GM21360 (cell line): Measurements from ENCODE around the gene MKLN1.

ENCODE experiments used
- ATAC-seq: cut with Tn5 transposase; IDR thresholded peaks from one replicate; pipeline ENCODE4 v1.9.1; 2021; ENCODE audit warnings: mild to moderate bottlenecking, moderate library complexity; ENCODE audit not compliant: unreplicated experiment

The MKLN1 gene

DNA sequence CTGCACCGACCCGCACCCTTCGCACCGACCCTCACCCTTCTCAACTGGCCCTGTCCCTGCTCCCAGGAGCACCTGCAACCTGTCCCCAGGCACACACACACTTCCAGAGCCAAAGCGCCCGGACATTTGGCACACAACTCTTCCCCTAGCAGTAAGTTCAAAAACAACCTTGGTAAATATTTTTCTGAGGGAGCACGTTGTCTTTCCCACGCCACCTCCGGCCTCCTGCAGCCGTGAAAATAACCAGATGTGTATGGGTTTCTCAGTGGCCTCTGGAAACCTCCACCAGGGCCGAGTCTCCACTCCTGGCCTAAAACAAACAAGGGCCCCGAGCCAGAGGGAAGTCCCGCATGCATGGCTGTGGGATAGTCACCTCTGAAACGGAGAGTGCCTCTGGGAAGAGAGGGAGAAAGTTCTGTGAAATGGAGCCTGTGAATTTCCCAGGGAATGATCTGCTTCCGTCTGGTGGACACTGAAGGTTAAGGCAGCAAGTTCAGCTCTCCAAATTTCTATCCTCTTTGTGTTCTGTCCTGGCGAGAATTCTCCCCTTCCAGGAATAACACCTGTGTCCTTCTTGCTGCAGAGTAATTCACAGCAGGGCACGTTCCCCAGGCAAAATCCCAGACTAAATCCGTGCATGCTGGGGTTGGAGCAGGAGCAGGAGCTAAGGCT is 213.0 kb downstream of the MKLN1 start:
- ATAC-seq = no peak

DNA sequence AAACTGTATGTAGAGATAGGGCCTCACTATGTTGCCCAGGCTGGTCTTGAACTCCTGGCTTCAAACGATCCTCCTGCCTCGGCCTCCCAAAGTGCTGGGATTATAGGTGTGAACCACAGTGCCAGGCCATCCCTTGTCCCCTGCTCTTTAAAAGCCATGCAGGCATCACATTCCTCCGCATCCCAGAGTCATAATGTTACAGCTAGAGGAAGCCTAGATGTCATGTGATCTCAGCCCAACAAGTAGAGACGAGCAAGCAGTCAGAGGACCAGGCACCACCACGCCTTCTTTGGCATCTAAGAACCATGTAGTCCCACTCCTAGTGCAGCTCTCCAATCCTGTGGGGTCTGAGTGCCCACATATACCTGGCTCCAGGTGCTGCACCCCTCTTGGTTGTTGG is 215.6 kb downstream of the MKLN1 start:
- no peak for ATAC-seq

DNA sequence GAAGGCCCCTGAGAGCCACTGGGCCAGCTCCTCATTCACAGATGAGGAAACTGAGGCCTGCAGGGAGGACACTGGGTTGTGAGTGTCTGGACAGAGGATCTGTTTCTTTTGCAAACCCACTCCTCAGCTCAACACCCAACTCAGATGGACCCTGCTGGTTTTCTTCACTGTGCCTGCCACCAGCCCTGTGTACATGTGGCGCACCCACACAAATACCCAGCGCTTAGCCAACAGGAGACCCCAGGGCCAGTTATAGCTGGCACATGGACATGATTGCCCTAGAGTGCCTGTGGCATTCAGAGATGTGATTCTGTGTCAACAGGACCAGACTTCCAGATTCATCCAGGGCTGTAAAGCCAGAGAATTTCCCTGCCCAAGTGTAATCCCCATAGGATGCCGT is 216.3 kb downstream of the MKLN1 start:
- ATAC-seq = no peak

DNA sequence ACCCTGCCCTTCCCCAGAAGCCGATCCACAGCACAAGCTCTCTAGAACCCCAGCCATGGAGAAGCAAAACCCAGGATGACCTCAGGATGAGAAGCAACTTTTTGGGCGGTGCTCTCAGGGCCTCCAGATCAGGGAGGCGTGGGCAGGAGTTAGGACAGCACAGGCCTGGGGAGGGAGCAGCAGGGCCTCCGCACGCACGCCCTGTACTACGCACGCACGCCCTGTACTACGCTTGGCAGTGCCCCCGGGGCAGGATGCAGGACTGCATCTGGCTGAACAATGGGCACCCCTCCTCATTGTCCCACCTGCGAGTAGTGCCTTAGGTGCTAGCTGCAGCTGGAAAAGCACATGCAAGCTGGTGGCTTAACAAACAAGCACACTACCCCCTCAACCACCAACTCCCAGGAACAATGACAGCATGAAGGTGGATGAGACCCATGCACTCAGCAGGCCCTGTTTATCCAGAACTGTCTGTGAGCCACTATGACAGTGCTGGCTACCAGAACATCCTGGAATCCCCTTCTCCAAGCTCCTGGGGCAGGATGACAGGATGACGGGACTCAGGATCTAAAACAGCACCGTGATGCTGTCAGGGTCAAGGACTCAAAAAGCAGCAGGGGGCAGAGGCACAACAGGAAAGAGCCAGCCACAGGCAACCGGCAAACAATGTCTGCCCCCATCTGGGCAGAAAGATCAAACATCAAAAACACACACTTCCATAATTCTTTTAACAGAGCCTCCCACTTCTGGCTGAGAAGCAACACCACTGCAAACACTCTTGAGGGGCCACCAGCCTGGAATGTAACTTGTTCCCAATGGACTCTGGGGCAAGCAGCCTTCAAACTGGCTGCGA is 217.0 kb downstream of the MKLN1 start:
- ATAC-seq = no peak

DNA sequence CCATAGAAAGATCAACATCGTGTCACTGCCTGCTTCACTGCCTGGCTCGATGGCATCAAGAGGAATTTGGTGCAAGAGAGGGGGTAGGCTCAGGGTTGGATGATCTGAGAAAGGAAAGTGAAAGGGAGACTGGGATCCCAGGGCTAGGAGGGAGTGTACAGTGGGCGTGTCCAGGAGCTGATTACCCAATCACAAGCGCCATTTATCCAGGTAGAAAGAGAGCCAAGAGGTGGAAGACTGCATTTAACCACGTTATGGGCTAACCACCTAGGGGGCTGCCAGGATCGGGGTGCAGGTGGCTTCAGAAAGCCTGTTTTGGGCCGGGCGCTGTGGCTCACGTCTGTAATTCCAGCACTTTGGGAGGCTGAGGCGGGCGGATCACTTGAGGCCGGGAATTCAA is 218.4 kb downstream of the MKLN1 start:
- ATAC-seq = no peak
